Measurements from ENCODE around the gene FBXO45. TPM values are rescaled to one million over a fixed set of nuclear protein-coding genes. Genes with fewer than 3 reads are reported as not detected.

The FBXO45 gene
- 7.1 TPM for total RNA-seq

GRCh38 chr3:196568246-196569002 is at the start of gene FBXO45, which contains the start of gene WDR53:
TSS of gene FBXO45 (plus strand) at chr3:196568660. CDS start at chr3:196568985, 325 bp downstream.
TSS of gene WDR53 (minus strand) at chr3:196568554. CDS start at chr3:196561475, 7,079 bp downstream.

Small RNA genes lying within 50 kb of the gene (small RNA-seq; reads per million reads assigned to genes)
- 0.12 reads per million for gene RPS29P3 (ENCODE audit: low replicate concordance)

Other genes with a start within 250 kb of the FBXO45 start
- not detected for gene TM4SF19, start 230.3 kb upstream of the FBXO45 start, total RNA-seq
- 35.0 TPM for gene UBXN7, start 136.2 kb upstream of the FBXO45 start, total RNA-seq
- gene RNF168, start 64.9 kb upstream of the FBXO45 start, total RNA-seq = 16.1 TPM
- gene SMCO1, start 53.3 kb upstream of the FBXO45 start, total RNA-seq = 3.5 TPM
- 5.4 TPM for gene WDR53, start 106 bp upstream of the FBXO45 start, total RNA-seq
- gene NRROS, start 71.0 kb downstream of the FBXO45 start, total RNA-seq = 7.6 TPM
- 2.2 TPM for gene CEP19, start 143.6 kb downstream of the FBXO45 start, total RNA-seq
- gene PIGX, start 143.7 kb downstream of the FBXO45 start, total RNA-seq = 25.7 TPM
- 47.8 TPM for gene PAK2, start 171.2 kb downstream of the FBXO45 start, total RNA-seq

Measured in metanephros (tissue), 2 donors.